ENCODE measurements around the gene NFAM1.
A peak's percentile ranks its signal among the peaks of the same experiment; 100 is the strongest.

The NFAM1 gene

GRCh38 chr22:42432020-42432596 is at the start of gene NFAM1:
Gene NFAM1 (minus strand): TSS chr22:42432403. CDS start chr22:42432357, 46 bp downstream.
- no peak for DNase-seq

GRCh38 chr22:42475122-42475521 is 42.9 kb upstream of the NFAM1 start:
- DNase-seq = no peak

- peak; percentile 39 for DNase-seq
Observed at GRCh38 chr22:42473484-42474193, 41.4 kb upstream of the NFAM1 start.

GRCh38 chr22:42472671-42473070 is 40.5 kb upstream of the NFAM1 start:
- DNase-seq = no peak

GRCh38 chr22:42471441-42471840 is 39.2 kb upstream of the NFAM1 start:
- no peak for DNase-seq

GRCh38 chr22:42470366-42471082 is 38.3 kb upstream of the NFAM1 start:
- DNase-seq = no peak

- no peak for DNase-seq
Observed at GRCh38 chr22:42468841-42469240, 36.6 kb upstream of the NFAM1 start.

- no peak for DNase-seq
Observed at GRCh38 chr22:42462016-42462415, 29.8 kb upstream of the NFAM1 start.

- DNase-seq = no peak
Observed at GRCh38 chr22:42461511-42461910, 29.3 kb upstream of the NFAM1 start.

GRCh38 chr22:42459287-42460063 is 27.3 kb upstream of the NFAM1 start:
- no peak for DNase-seq

GRCh38 chr22:42452916-42453315 is 20.7 kb upstream of the NFAM1 start:
- no peak for DNase-seq

- DNase-seq = no peak
Observed at GRCh38 chr22:42452456-42452855, 20.3 kb upstream of the NFAM1 start.

- no peak for DNase-seq
Observed at GRCh38 chr22:42451499-42452145, 19.4 kb upstream of the NFAM1 start.

- DNase-seq = no peak
Observed at GRCh38 chr22:42450862-42451261, 18.7 kb upstream of the NFAM1 start.

- DNase-seq = no peak
Observed at GRCh38 chr22:42446151-42446550, 13.9 kb upstream of the NFAM1 start.

- peak; percentile 82 for DNase-seq
Observed at GRCh38 chr22:42444077-42444904, 12.1 kb upstream of the NFAM1 start.

GRCh38 chr22:42443240-42444076 is 11.3 kb upstream of the NFAM1 start:
- no peak for DNase-seq

- DNase-seq = no peak
Observed at GRCh38 chr22:42442748-42443147, 10.5 kb upstream of the NFAM1 start.

GRCh38 chr22:42440728-42441127 is 8.5 kb upstream of the NFAM1 start:
- DNase-seq = no peak

GRCh38 chr22:42439821-42440674 is 7.8 kb upstream of the NFAM1 start:
- DNase-seq = no peak
